ENCODE data around the gene POLH. TPM values are rescaled to one million over a fixed set of nuclear protein-coding genes. Genes with fewer than 3 reads are reported as not detected.

POLH gene
- total RNA-seq, 4 donors from 2014 or later, result 5.4 to 35.1 (median 8.8) TPM

GRCh38 chr6:43622541-43622940 is 46.6 kb downstream of the POLH start:
- no peak overlapping the region for H3K4me3 ChIP-seq
- H3K27me3 ChIP-seq, result no peaks in the 10 kb centered on the region
- H3K9me3 ChIP-seq, result no peaks in the 10 kb centered on the region
- H3K36me3 ChIP-seq, result no peaks in the 10 kb centered on the region
- DNase-seq, result no peak
- TF ChIP-seq POLR2A (IDR thresholded peaks at IDR 0.05), result no peak
- intact Hi-C loops (cut with DNase I; ENCODE audit: low total_unique reads), result no loop called here
- no peak overlapping the region for H3K27ac ChIP-seq
- H3K4me1 ChIP-seq, result peaks cover 4 to 5% of the 10 kb centered on the region in 2 donors

GRCh38 chr6:43623880-43624785 is 48.1 kb downstream of the POLH start:
- TF ChIP-seq POLR2A (IDR thresholded peaks at IDR 0.05) (no peak), CTCF (IDR thresholded peaks at IDR 0.05) (no peak)
- Histone ChIP-seq H3K36me3 (no peaks in the 10 kb centered on the region), H3K9me3 (no peaks in the 10 kb centered on the region), H3K4me1 (peaks cover 5 to 9% of the 10 kb centered on the region in 2 donors), H3K4me3 (no peak overlapping the region), H3K27me3 (no peaks in the 10 kb centered on the region), H3K27ac (no peak overlapping the region)
- intact Hi-C loops (cut with DNase I; ENCODE audit: low total_unique reads), result no loop called here
- DNase-seq, result peak in 1 of 2 donors; percentile 8

- intact Hi-C loops (cut with DNase I; ENCODE audit: low total_unique reads), result no loop called here
- Histone ChIP-seq H3K27ac (no peak overlapping the region), H3K36me3 (no peaks in the 10 kb centered on the region), H3K4me3 (no peak overlapping the region), H3K4me1 (peaks cover 5 to 9% of the 10 kb centered on the region in 2 donors), H3K9me3 (no peaks in the 10 kb centered on the region), H3K27me3 (no peaks in the 10 kb centered on the region)
- TF ChIP-seq CTCF (IDR thresholded peaks at IDR 0.05), result no peak
- TF ChIP-seq POLR2A (IDR thresholded peaks at IDR 0.05), result no peak
- no peak for DNase-seq
Measured at GRCh38 chr6:43624786-43625288, 48.9 kb downstream of the POLH start.

GRCh38 chr6:43625393-43625992 is 49.5 kb downstream of the POLH start:
- no peak overlapping the region for H3K27ac ChIP-seq

More at GRCh38 chr6:43625393-43625992, 49.5 kb downstream of the POLH start:
- DNase-seq, result no peak
- TF ChIP-seq CTCF (IDR thresholded peaks at IDR 0.05) (no peak), POLR2A (IDR thresholded peaks at IDR 0.05) (no peak)
- Histone ChIP-seq H3K9me3 (no peaks in the 10 kb centered on the region), H3K4me3 (no peak overlapping the region), H3K4me1 (peaks cover 5 to 9% of the 10 kb centered on the region in 2 donors), H3K36me3 (no peaks in the 10 kb centered on the region), H3K27me3 (no peaks in the 10 kb centered on the region)
- intact Hi-C loops (cut with DNase I; ENCODE audit: low total_unique reads), result no loop called here

Data from uterus (tissue), 4 donors.